ENCODE measurements around the gene CELSR1. TPM values are rescaled to one million over a fixed set of nuclear protein-coding genes. Genes with fewer than 3 reads are reported as not detected.

Gene CELSR1
- polyA plus RNA-seq, 1 experiment, result 0.14 TPM

- ChIA-PET POLR2A (no interaction called here), CTCF (interaction anchor here (1.3 kb wide), 1 partner anchor 102 kb away, joined by 3 read pairs; no protein-coding TSS in a partner anchor)
- Histone ChIP-seq H3K4me3 (ENCODE audit: low read depth, low read length) (no peak overlapping the region), H3K9me3 (ENCODE audit: control insufficient read depth, insufficient read depth, low read length) (no peaks in the 10 kb centered on the region; the same call in 1 of the 2 replicates), H3K27me3 (ENCODE audit: control insufficient read depth, insufficient read depth, low read length) (peaks cover 6% of the 10 kb centered on the region), H3K27ac (ENCODE audit: low read depth, low read length) (no peak overlapping the region)
- TF ChIP-seq CTCF (IDR thresholded peaks at IDR 0.05; ENCODE audit: low read depth, low read length), result no peak
- no peak for DNase-seq (ENCODE audit: low read depth, low spot score)
Observed at GRCh38 chr22:46439576-46440465, 97.6 kb downstream of the CELSR1 start.

- no peak for TF ChIP-seq CTCF (IDR thresholded peaks at IDR 0.05; ENCODE audit: low read depth, low read length)
- no peak for DNase-seq (ENCODE audit: low read depth, low spot score)
- Histone ChIP-seq H3K9me3 (ENCODE audit: control insufficient read depth, insufficient read depth, low read length) (no peaks in the 10 kb centered on the region; the same call in 1 of the 2 replicates), H3K4me3 (ENCODE audit: low read depth, low read length) (no peak overlapping the region), H3K27ac (ENCODE audit: low read depth, low read length) (no peak overlapping the region), H3K27me3 (ENCODE audit: control insufficient read depth, insufficient read depth, low read length) (peaks cover 9% of the 10 kb centered on the region)
- ChIA-PET POLR2A (no interaction called here), CTCF (interaction anchor here (1.3 kb wide), 1 partner anchor 103 kb away, joined by 3 read pairs; no protein-coding TSS in a partner anchor)
Observed at GRCh38 chr22:46439111-46439510, 98.3 kb downstream of the CELSR1 start.

DNA sequence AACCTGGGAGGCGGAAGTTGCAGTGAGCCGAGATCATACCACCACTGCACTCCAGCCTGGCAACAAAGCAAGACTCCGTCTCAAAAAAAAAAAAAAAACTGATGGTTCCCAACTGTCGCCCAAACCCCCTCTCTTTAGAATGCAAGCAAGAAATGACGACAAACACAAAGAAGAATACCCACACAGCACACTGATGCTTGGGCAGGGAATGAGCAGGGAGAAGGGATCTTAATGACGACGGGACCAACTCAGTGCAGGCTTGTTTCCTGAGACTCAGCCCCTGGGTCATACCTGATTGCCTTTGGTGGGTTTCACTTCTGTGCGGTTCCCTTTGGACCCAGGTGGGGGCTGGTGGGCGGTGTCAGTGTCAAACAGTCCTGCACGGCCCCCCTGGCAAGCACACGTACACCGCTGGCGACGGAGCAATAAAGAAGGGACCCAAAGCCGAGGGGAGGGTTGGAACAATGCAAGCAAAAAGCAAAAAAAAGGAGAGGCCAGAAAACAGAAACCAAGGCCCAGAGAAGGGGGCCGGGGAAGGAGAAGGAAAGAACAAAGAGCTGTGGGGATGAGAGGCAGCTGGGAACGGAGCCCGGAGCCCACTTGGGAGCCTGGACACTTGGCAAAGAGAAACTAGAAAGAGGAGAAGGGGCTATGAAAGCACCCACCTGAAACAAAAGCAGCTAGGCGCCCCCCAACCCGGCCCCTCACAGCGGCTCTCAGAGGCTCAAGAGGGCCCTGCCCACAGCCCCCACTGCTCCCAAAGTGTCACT lies 99.6 kb downstream of the CELSR1 start:
- no peaks in the 10 kb centered on the region; the same call in 1 of the 2 replicates for H3K9me3 ChIP-seq (ENCODE audit: control insufficient read depth, insufficient read depth, low read length)
- no peak overlapping the region for H3K4me3 ChIP-seq (ENCODE audit: low read depth, low read length)
- no peak overlapping the region for H3K27ac ChIP-seq (ENCODE audit: low read depth, low read length)
- POLR2A ChIA-PET, result no interaction called here
- CTCF ChIA-PET, result interaction anchor here (1.3 kb wide), 2 partner anchors 70 to 104 kb away, joined by 3 read pairs; no protein-coding TSS in a partner anchor
- TF ChIP-seq CTCF (IDR thresholded peaks at IDR 0.05; ENCODE audit: low read depth, low read length), result no peak
- H3K27me3 ChIP-seq (ENCODE audit: control insufficient read depth, insufficient read depth, low read length), result peaks cover 6% of the 10 kb centered on the region
- DNase-seq (ENCODE audit: low read depth, low spot score), result no peak

DNA sequence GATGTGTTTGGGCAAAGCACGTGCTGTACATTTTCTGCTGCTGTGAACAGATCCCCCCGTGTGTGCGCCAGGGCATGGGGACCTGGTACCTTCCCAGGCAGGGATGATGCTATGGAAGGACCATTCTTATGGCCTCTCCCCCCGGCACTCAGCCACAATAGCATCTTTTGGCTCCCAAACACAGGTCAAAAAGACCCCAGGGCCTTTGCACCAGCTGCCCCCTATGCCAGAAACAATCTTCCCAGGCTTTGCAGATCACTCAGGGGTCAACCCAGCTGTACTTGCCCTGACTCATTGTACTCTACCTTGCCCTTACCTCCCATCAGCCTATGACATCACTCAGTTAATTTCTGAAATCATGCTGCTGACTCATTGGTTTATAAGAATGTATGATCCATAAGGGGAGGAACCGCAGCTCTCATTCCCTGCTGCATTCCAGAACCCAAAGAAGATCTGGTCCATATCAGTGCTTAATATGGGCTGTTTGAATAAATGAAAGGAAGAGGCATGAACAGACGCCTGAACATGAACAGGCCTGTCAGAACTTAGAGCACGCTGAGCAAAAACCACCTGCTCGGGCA lies 100.7 kb downstream of the CELSR1 start:
- no peak for DNase-seq (ENCODE audit: low read depth, low spot score)
- Histone ChIP-seq H3K27me3 (ENCODE audit: control insufficient read depth, insufficient read depth, low read length) (peaks cover 6% of the 10 kb centered on the region), H3K9me3 (ENCODE audit: control insufficient read depth, insufficient read depth, low read length) (no peaks in the 10 kb centered on the region; the same call in 1 of the 2 replicates), H3K27ac (ENCODE audit: low read depth, low read length) (no peak overlapping the region), H3K4me3 (ENCODE audit: low read depth, low read length) (no peak overlapping the region)
- ChIA-PET CTCF (no interaction called here), POLR2A (no interaction called here)
- TF ChIP-seq CTCF (IDR thresholded peaks at IDR 0.05; ENCODE audit: low read depth, low read length), result no peak

All from AG04450 (cell line).